Ectodermal cell (in vitro differentiated cells): ENCODE measurements around the gene PCBP3.
"Not testable (repeated sequence)": the region's sequence is repeated elsewhere in the genome, so short reads cannot be mapped to it uniquely, and the experiment has no call there.

ENCODE experiments used
- H3K27ac ChIP-seq: 2 replicates; pipeline ENCODE4 v1.7.0; 2013; ENCODE audit warnings: mild to moderate bottlenecking, low read depth, low read length; ENCODE audit not compliant: insufficient read depth, poor library complexity, severe bottlenecking
- H3K27me3 ChIP-seq: 2 replicates; pipeline ENCODE4 v1.7.0; 2013; ENCODE audit warnings: mild to moderate bottlenecking, low read length; ENCODE audit not compliant: insufficient read depth, control insufficient read depth, poor library complexity, severe bottlenecking
- H3K36me3 ChIP-seq: one replicate; pipeline ENCODE4 v1.7.0; 2013; ENCODE audit warnings: low read length; ENCODE audit not compliant: control insufficient read depth, insufficient read depth
- H3K4me1 ChIP-seq: one replicate; pipeline ENCODE4 v1.7.0; 2013; ENCODE audit warnings: low read length; ENCODE audit not compliant: control insufficient read depth, insufficient read depth
- H3K4me3 ChIP-seq: 2 replicates; pipeline ENCODE4 v1.7.0; 2013; ENCODE audit warnings: low read depth, low read length, control low read depth; ENCODE audit not compliant: insufficient read depth
- H3K9me3 ChIP-seq: 2 replicates; pipeline ENCODE4 v1.7.0; 2013; ENCODE audit warnings: mild to moderate bottlenecking, low read length, moderate library complexity; ENCODE audit not compliant: control insufficient read depth
- WGBS, 2 experiments: methylation state at CpG; one replicate each; pipeline ENCODE4 v1.1.7; 2013; ENCODE audit warnings: missing lambda C conversion rate in 2 of 2; 5-methylcytosine and 5-hydroxymethylcytosine counted together

The PCBP3 gene

DNA sequence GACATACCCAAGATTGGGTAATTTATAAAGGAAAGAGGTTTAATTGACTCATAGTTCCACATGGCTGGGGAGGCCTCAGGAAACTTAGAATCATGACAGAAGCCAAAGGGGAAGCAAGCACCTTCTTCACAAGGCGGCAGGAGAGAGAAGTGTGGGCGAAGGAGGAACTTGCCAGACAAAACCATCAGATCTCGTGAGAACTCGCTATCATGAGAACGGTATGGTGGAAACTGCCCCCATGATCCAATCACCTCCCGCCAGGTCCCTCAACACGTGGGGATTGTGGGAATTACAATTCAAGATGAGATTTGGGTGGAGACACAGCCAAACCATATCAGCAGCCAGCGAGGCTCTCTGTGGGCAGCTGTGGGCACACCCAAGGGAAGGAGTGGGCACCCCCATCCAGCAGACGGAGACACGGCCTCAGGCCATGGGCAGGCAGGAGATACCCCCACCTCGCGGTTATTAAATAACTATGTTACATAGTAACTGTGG lies 189.3 kb downstream of the PCBP3 start:
- not testable (repeated sequence) for H3K27me3 ChIP-seq, H3K4me3 ChIP-seq, H3K36me3 ChIP-seq, H3K4me1 ChIP-seq, H3K9me3 ChIP-seq, H3K27ac ChIP-seq
- 95 to 96% methylated on average over 12 of the region's 12 CpGs for WGBS, 2 experiments

DNA sequence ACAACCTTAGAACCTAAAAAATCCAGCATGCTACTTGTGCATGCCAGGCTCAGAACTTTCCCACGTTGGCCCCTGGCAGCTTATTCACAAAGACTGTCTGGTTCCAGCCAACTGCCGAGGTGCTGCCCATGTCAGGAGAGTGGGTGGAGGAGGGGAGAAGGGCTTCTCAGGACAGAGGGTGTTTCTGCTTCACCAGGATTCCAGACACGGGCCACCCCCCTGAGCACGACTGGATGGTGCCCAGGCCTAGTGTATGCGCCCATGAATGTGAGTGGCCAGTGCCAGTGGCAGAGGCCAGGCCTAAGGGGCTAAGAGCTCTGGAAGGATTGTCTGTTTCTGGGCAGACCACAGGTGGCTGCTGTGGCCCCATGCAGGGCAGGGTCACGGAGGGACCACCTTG lies 189.9 kb downstream of the PCBP3 start:
- no peaks in the 10 kb centered on the region for H3K9me3 ChIP-seq
- no peak overlapping the region for H3K27ac ChIP-seq
- H3K27me3 ChIP-seq, result no peaks in the 10 kb centered on the region
- H3K4me3 ChIP-seq, result no peak overlapping the region
- H3K36me3 ChIP-seq, result no peaks in the 10 kb centered on the region
- H3K4me1 ChIP-seq, result peaks cover 7% of the 10 kb centered on the region
- WGBS, 2 experiments, result 91 to 93% methylated on average over 6 of the region's 6 CpGs

DNA sequence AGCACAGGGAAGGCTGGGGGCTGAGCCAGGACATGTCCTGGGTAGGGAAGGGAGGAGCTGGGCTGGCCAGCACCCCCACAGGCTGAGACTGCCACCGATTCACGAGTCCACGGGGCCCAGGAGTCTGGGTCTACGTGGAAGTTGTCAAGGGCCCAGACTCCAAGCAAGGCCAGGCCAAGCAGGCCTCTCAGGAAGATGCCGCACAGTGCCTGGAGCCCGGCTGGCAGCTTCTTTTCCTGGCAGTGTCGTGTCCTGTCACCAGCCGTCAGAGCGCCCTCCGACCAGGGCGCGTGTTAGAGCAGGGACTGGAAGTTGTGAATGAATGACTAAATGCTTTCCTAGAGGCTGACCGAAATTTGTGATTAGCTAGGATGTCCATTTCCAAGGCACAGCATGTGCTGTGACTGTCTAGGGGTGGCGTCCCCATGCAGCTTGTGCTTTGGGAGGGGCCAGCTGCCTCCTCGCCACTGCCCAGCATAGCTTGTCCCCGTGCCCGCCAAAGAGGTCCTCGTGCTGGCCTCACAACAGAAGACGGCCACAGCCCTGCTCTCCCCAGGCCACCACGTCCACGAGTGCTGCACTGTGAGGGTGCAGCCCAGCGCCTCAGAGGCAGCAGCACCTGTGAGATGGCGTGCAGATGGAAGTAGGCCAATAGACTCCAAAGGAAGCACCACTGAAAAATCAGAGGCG lies 190.6 kb downstream of the PCBP3 start:
- Histone ChIP-seq H3K4me3 (no peak overlapping the region), H3K27ac (no peak overlapping the region), H3K36me3 (no peaks in the 10 kb centered on the region), H3K27me3 (no peaks in the 10 kb centered on the region), H3K9me3 (no peaks in the 10 kb centered on the region), H3K4me1 (peaks cover 7% of the 10 kb centered on the region)
- 93 to 94% methylated on average over 24 of the region's 24 CpGs for WGBS, 2 experiments

DNA sequence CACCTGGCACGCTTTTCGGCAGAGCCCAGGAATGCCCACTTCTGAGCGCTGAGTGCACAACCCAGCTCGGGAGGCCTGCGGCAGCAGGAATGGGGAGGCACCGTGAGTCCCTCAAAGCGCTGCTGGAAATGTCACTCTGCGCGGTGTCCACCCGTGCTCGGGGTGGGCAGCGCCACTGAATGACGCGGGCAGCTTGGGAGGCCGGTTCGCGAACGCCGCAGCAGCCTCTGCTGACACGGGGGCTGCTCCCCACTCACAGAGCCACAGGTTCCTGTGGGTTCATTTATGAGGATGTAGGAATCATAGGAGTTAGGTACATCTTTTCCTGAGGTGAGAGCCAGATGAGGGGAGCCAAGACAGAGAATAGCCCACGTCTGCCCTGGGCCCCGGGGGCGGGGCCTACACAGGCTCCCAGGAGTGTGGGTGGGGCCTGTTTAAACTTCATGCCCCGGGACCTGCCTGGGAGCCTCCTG lies 191.3 kb downstream of the PCBP3 start:
- no peaks in the 10 kb centered on the region for H3K9me3 ChIP-seq
- no peak overlapping the region for H3K27ac ChIP-seq
- H3K4me3 ChIP-seq, result no peak overlapping the region
- H3K4me1 ChIP-seq, result peaks cover 7% of the 10 kb centered on the region
- H3K36me3 ChIP-seq, result no peaks in the 10 kb centered on the region
- 91 to 93% methylated on average over 24 of the region's 24 CpGs for WGBS, 2 experiments
- no peaks in the 10 kb centered on the region for H3K27me3 ChIP-seq

DNA sequence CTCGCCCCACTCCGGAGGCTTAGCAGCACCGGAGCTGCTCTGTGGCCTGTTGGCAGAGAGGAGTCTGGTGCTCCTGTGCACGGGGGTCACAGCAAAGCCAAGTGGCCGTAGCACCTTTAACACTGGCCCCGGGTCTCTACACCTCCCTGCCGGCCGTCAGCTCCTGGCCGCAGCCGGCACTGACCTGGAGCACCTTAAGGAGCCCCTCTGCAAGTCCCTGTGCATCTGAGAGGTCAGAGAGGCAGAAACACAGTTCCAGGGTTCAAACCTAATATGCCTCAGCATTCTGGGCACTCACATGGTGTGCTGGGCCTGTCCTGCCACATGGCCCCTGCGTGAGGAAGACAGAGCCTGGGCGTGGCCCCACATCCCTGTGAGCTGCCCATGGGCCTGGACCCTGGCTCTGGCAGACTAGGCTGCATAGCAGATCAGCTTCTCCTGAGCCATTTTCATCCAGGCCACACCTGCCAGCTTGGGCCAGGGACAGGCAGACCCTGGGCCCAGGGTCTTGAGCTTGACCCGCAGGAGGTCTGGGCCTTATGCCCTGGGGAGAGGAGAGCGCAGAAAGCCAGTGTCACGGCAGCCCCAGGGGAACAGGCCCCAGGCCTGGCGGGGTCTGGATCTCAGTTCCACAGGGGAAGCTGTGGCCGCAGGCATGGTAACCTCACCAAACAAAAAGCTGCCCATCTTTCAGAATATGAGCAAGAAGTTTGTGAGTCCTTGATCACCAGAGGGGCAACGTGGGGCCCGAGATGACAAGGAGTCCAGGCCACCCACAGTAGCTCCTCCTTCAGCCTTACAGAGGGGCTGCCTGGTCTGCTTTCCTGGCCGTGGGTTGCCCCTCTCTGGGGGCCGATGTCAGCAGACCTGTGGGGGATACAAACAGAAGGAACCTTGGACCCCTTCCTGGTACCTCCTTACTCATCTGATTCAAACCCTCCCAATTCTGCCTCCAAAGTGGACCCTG lies 192.1 kb downstream of the PCBP3 start:
- no peak overlapping the region for H3K27ac ChIP-seq
- H3K27me3 ChIP-seq, result no peaks in the 10 kb centered on the region
- peaks cover 7% of the 10 kb centered on the region for H3K4me1 ChIP-seq
- 90 to 91% methylated on average over 21 of the region's 21 CpGs for WGBS, 2 experiments
- H3K4me3 ChIP-seq, result no peak overlapping the region
- H3K9me3 ChIP-seq, result no peaks in the 10 kb centered on the region
- no peaks in the 10 kb centered on the region for H3K36me3 ChIP-seq

DNA sequence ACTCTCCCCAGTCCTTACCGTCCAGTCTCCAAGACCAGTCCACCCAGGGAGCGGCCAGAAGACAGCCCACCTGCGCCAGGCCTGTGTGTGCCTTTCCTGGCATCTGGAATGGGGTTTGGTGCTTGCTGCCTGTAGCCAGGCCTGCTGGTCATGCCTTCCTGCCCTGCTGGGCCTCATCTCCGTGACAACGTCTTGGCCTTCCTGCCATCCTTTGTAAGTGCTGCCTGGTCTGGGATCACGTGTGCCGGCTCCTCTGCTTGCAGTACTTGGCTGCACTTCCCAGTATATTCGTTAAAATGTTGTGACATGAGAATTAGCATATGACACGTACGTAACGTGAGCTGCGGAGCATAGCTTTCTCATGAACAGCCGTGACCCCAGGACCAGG lies 192.7 kb downstream of the PCBP3 start:
- no peak overlapping the region for H3K4me3 ChIP-seq
- no peaks in the 10 kb centered on the region for H3K36me3 ChIP-seq
- 88 to 89% methylated on average over 13 of the region's 13 CpGs for WGBS, 2 experiments
- no peak overlapping the region for H3K27ac ChIP-seq
- peaks cover 7% of the 10 kb centered on the region for H3K4me1 ChIP-seq
- H3K9me3 ChIP-seq, result no peaks in the 10 kb centered on the region
- H3K27me3 ChIP-seq, result no peaks in the 10 kb centered on the region

DNA sequence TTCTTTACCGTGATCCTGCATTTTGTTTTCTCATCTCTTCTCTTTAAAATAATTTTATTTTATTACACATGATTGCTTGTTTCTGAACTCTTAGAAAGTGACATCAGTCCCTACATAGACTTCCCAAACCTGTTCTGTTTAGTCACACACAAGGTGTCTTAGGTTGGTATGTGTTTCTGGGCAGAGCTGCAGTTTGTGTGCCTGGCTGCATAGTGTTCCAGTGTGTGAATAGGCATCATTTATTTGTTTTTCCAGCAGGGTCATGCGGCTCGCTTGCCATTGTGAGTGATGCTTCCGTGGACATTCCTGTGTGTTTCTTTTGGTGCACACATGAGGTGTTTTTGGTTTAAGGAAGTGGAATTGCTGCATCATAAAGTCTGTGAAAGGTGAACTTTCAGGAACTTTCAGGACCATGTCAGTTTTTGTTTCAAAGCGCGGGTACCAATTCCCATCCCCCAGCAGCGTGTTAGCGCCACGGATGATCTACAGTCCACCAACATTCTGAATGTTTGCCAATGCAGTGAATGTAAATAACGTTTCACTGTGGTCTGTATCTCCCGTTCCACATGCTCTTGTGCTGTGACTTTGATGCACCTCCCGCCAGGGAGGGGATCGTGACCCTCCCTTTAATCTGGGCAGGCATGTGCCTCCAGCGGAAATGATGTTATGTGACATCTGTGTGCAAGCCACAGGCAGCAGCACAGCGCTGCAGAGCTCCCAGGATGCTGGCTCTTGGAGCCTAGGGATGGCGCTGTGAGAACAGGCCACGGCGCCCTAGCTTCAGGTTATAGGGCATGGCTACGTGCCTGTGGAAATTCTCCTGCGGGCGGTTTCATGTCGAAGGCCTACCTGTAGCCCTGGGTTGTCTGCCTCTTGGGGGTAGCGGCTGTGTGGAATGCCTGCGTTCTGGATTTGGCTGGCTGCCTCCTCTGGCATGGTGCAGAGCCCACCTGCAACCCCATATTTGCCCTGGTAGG lies 193.5 kb downstream of the PCBP3 start:
- Histone ChIP-seq H3K27me3 (no peaks in the 10 kb centered on the region), H3K4me1 (peaks cover 7% of the 10 kb centered on the region), H3K36me3 (no peaks in the 10 kb centered on the region), H3K9me3 (no peaks in the 10 kb centered on the region), H3K4me3 (no peak overlapping the region), H3K27ac (no peak overlapping the region)
- 95 to 96% methylated on average over 24 of the region's 24 CpGs for WGBS, 2 experiments

DNA sequence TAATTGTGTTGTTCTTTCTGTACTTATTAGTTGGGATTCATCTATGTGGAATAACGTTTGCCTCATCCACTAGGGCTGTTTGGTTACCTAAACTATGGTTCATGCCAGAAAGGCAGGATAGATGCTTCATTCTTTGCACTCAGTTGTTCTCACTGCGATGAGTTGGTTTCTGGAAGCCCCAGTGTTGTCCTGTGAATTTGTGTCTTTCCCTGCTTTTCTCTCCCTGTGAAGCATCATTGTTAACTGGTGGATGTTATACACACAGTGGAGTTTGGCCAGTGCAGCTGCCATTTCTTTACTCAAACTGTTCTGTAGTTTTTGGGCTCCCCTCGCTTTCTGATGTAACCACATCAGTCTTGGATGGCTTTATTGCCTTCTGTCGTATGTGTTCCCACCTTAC lies 194.4 kb downstream of the PCBP3 start:
- WGBS, 2 experiments, result 88 to 93% methylated on average over 4 of the region's 4 CpGs
- no peaks in the 10 kb centered on the region for H3K27me3 ChIP-seq
- peaks cover 7% of the 10 kb centered on the region for H3K4me1 ChIP-seq
- no peaks in the 10 kb centered on the region for H3K36me3 ChIP-seq
- H3K4me3 ChIP-seq, result no peak overlapping the region
- no peaks in the 10 kb centered on the region for H3K9me3 ChIP-seq
- no peak overlapping the region for H3K27ac ChIP-seq

DNA sequence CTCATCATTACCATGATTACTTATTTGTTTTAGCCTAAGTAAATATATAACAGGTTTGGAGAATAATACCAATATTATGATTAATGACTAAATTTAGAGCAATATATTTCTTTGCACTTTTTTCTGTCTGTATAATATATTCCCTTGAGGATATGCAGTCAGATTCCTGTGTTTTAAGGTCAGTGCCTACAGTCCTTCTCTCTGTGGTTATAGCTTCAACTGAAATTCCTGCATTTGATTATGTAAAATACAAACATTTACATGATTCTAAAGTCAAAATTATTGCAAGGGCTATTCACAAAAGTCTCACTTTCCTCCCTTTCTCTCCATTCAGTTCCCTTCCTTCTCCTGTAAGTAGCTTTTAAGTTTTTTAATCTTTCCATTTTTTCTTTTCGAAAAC lies 195.1 kb downstream of the PCBP3 start:
- Histone ChIP-seq H3K4me3 (no peak overlapping the region), H3K27ac (no peak overlapping the region), H3K4me1 (peaks cover 7% of the 10 kb centered on the region), H3K9me3 (no peaks in the 10 kb centered on the region), H3K27me3 (no peaks in the 10 kb centered on the region), H3K36me3 (no peaks in the 10 kb centered on the region)
- 83 to 100% methylated on average over 1 of the region's 1 CpG for WGBS, 2 experiments
